CD4-positive, alpha-beta T cell treated with Interleukin-15 for 1 hour (primary cell): ENCODE data around the gene SERTAD2.

Experiments used
- DNase-seq: peaks from one replicate; pipeline ENCODE4 v3.0.0-alpha.2; 2020

Gene SERTAD2

GRCh38 chr2:64646007-64646880 lies 7.5 kb downstream of the SERTAD2 start:
- peak; percentile 76 for DNase-seq

- peak; percentile 69 for DNase-seq
Observed at GRCh38 chr2:64644458-64645382, 9.0 kb downstream of the SERTAD2 start.

- DNase-seq = no peak
Observed at GRCh38 chr2:64643838-64644457, 9.8 kb downstream of the SERTAD2 start.

- DNase-seq = no peak
Observed at GRCh38 chr2:64641599-64641998, 12.1 kb downstream of the SERTAD2 start.

GRCh38 chr2:64640153-64641044 lies 13.3 kb downstream of the SERTAD2 start:
- DNase-seq = no peak

- DNase-seq = no peak
Observed at GRCh38 chr2:64639691-64640090, 14.0 kb downstream of the SERTAD2 start.

- no peak for DNase-seq
Observed at GRCh38 chr2:64638502-64639120, 15.1 kb downstream of the SERTAD2 start.

- DNase-seq = no peak
Observed at GRCh38 chr2:64637931-64638330, 15.8 kb downstream of the SERTAD2 start.

- DNase-seq = peak; percentile 54
Observed at GRCh38 chr2:64637000-64637635, 16.6 kb downstream of the SERTAD2 start.

GRCh38 chr2:64635976-64636911 lies 17.5 kb downstream of the SERTAD2 start:
- DNase-seq = no peak

GRCh38 chr2:64634345-64635267 lies 19.1 kb downstream of the SERTAD2 start:
- DNase-seq = no peak

GRCh38 chr2:64632835-64633819 lies 20.6 kb downstream of the SERTAD2 start:
- no peak for DNase-seq

- DNase-seq = no peak
Observed at GRCh38 chr2:64631771-64632170, 21.9 kb downstream of the SERTAD2 start.

GRCh38 chr2:64630752-64631151 lies 23.0 kb downstream of the SERTAD2 start:
- no peak for DNase-seq

GRCh38 chr2:64629875-64630274 lies 23.8 kb downstream of the SERTAD2 start:
- no peak for DNase-seq

GRCh38 chr2:64629329-64629781 lies 24.4 kb downstream of the SERTAD2 start:
- no peak for DNase-seq
